GM19043 (cell line): ENCODE results near the gene COBL.

Source experiments
- ATAC-seq: cut with Tn5 transposase; IDR thresholded peaks from one replicate; pipeline ENCODE4 v1.9.1; 2021; ENCODE audit warnings: low read depth; ENCODE audit not compliant: unreplicated experiment

Gene COBL

GRCh38 chr7:51328351-51328801 is 11.8 kb upstream of the COBL start:
- ATAC-seq: no peak

- ATAC-seq: no peak
Measured at GRCh38 chr7:51327287-51327717, 10.7 kb upstream of the COBL start.

GRCh38 chr7:51326656-51327286 is 10.2 kb upstream of the COBL start:
- ATAC-seq: no peak

- ATAC-seq: no peak
Measured at GRCh38 chr7:51325908-51326307, 9.3 kb upstream of the COBL start.

GRCh38 chr7:51325261-51325676 is 8.7 kb upstream of the COBL start:
- no peak for ATAC-seq

- ATAC-seq: no peak
Measured at GRCh38 chr7:51324206-51324898, 7.7 kb upstream of the COBL start.

GRCh38 chr7:51321961-51322515 is 5.4 kb upstream of the COBL start:
- no peak for ATAC-seq

- no peak for ATAC-seq
Measured at GRCh38 chr7:51318886-51319579, 2.4 kb upstream of the COBL start.

- no peak for ATAC-seq
Measured at GRCh38 chr7:51318001-51318400, 1.4 kb upstream of the COBL start.

- ATAC-seq: no peak
Measured at GRCh38 chr7:51317582-51317910, 937 bp upstream of the COBL start.

- ATAC-seq: no peak
Measured at GRCh38 chr7:51316262-51316665, 345 bp downstream of the COBL start.

GRCh38 chr7:51315393-51316261 is 982 bp downstream of the COBL start:
- no peak for ATAC-seq

GRCh38 chr7:51314726-51315125 is 1.9 kb downstream of the COBL start:
- ATAC-seq: no peak

- ATAC-seq: no peak
Measured at GRCh38 chr7:51313738-51314425, 2.7 kb downstream of the COBL start.

- no peak for ATAC-seq
Measured at GRCh38 chr7:51312951-51313737, 3.5 kb downstream of the COBL start.

GRCh38 chr7:51311166-51311565 is 5.4 kb downstream of the COBL start:
- no peak for ATAC-seq

GRCh38 chr7:51310131-51310583 is 6.5 kb downstream of the COBL start:
- ATAC-seq: no peak

GRCh38 chr7:51309361-51310130 is 7.1 kb downstream of the COBL start:
- ATAC-seq: no peak
